Measurements from ENCODE around the gene BRIP1. TPM values are rescaled to one million over a fixed set of nuclear protein-coding genes. Genes with fewer than 3 reads are reported as not detected.
"Not testable (repeated sequence)": the region's sequence is repeated elsewhere in the genome, so short reads cannot be mapped to it uniquely, and the experiment has no call there.

Gene BRIP1
- total and polyA plus RNA-seq, 2 donors (not counting 3 experiments of a cell fraction or from before 2014, with no cell fraction given): 1.8 to 12.1 TPM

DNA sequence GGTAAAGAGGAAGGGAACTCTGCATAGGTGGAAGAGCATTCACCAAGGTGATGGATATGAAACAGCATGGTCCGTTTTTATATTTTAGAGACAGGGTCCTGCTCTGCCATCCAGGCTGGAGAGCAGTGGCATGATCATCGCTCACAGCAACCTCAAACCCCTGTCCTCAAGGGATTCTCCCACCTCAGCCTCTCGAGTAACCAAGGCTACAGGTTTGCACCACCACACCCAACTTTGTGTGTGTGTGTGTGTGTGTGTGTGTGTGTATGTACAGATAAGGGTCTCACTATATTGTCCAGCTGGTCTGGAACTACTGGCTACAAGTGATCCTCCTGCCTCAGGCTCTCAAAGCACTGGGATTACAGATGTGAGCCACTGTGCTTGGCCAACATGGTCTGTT, 194.8 kb downstream of the BRIP1 start:
- intact Hi-C loops (cut with micrococcal nuclease) (no loop called here), dilution Hi-C loops (cut with MboI; ENCODE audit: extremely low pct_ligation_motif_present, low sequenced_read_pairs) (no loop called here)
- Histone ChIP-seq H3K36me3 (ENCODE audit: control insufficient read depth in 2 of 2, extremely low read depth in 1 of 2, insufficient read depth in 2 of 2, low read length in 2 of 2) (no peaks in the 10 kb centered on the region), H3K27ac (ENCODE audit: insufficient read depth, low read depth, low read length) (no peak overlapping the region), H3K79me2 (ENCODE audit: control insufficient read depth, insufficient read depth, low read length) (no peaks in the 10 kb centered on the region), H3K9me1 (replicated peaks; ENCODE audit: control insufficient read depth, extremely low read depth, insufficient read depth, low read length) (no peaks in the 10 kb centered on the region), H3K4me2 (ENCODE audit: insufficient read depth, low read length) (no peak overlapping the region), H3K27me3 (ENCODE audit: control insufficient read depth in 2 of 2, insufficient read depth in 2 of 2, low read length in 2 of 2) (no peaks in the 10 kb centered on the region), H2AFZ (ENCODE audit: low read depth, low read length) (no peak overlapping the region), H3K9ac (replicated peaks; ENCODE audit: extremely low read depth, insufficient read depth, low read length) (no peak overlapping the region), H3K9me3 (replicated peaks; ENCODE audit: control insufficient read depth, insufficient read depth, low read length) (no peaks in the 10 kb centered on the region), H3K4me3 (replicated peaks in 1 of 3; ENCODE audit: insufficient read depth in 1 of 3, low read depth in 1 of 3, low read length in 3 of 3) (no peak overlapping the region), H3K4me1 (ENCODE audit: control insufficient read depth, extremely low read depth, insufficient read depth, low read length) (no peaks in the 10 kb centered on the region), H4K20me1 (replicated peaks; ENCODE audit: control insufficient read depth, extremely low read depth, insufficient read depth, low read length) (no peaks in the 10 kb centered on the region)
- BruUV-seq (replicated peaks): no TSS peak
- DNase-seq (ENCODE audit: low read depth, low spot score) (no peak), FAIRE-seq (no peak)
- TF ChIP-seq, protein P1, sequence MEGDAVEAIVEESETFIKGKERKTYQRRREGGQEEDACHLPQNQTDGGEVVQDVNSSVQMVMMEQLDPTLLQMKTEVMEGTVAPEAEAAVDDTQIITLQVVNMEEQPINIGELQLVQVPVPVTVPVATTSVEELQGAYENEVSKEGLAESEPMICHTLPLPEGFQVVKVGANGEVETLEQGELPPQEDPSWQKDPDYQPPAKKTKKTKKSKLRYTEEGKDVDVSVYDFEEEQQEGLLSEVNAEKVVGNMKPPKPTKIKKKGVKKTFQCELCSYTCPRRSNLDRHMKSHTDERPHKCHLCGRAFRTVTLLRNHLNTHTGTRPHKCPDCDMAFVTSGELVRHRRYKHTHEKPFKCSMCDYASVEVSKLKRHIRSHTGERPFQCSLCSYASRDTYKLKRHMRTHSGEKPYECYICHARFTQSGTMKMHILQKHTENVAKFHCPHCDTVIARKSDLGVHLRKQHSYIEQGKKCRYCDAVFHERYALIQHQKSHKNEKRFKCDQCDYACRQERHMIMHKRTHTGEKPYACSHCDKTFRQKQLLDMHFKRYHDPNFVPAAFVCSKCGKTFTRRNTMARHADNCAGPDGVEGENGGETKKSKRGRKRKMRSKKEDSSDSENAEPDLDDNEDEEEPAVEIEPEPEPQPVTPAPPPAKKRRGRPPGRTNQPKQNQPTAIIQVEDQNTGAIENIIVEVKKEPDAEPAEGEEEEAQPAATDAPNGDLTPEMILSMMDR (IDR thresholded peaks at IDR 0.05; ENCODE audit: extremely low read depth in 1 of 2, insufficient read depth in 1 of 2, low read depth in 1 of 2, low read length in 2 of 2): no peak
- ChIA-PET CTCF (interaction anchor here (1.0 kb wide), 1 partner anchor 168 kb away, joined by 3 read pairs; no protein-coding TSS in a partner anchor), POLR2A (no interaction called here)

DNA sequence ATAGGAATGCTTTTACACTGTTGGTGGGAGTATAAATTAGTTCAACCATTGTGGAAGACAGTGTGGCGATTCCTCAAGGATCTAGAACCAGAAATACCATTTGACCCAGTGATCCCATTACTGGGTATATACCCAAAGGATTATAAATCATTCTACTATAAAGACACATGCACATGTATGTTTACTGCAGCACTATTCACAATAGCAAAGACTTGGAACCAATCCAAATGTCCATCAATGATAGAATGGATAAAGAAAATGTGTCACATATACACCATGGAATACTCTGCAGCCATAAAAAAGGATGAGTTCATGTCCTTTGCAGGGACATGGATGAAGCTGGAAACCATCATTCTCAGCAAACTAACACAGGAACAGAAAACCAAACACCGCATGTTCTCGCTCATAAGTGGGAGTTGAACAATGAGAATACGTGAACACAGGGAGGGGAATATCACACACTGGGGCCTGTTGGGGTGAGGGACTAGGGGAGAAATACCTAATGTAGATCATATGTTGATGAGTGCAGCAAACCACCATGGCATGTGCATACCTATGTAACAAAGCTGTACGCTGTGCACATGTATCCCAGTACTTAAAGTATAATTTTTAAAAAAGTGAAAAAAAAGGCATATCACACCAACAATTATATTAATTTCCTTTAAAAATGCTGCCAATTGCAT, 196.8 kb downstream of the BRIP1 start:
- dilution Hi-C loops (cut with MboI; ENCODE audit: extremely low pct_ligation_motif_present, low sequenced_read_pairs); H3K27me3 ChIP-seq (ENCODE audit: control insufficient read depth in 2 of 2, insufficient read depth in 2 of 2, low read length in 2 of 2); H3K4me1 ChIP-seq (ENCODE audit: control insufficient read depth, extremely low read depth, insufficient read depth, low read length); H2AFZ ChIP-seq (ENCODE audit: low read depth, low read length); H3K36me3 ChIP-seq (ENCODE audit: control insufficient read depth in 2 of 2, extremely low read depth in 1 of 2, insufficient read depth in 2 of 2, low read length in 2 of 2); BruUV-seq (replicated peaks); H3K9me1 ChIP-seq (replicated peaks; ENCODE audit: control insufficient read depth, extremely low read depth, insufficient read depth, low read length); H3K79me2 ChIP-seq (ENCODE audit: control insufficient read depth, insufficient read depth, low read length); H3K4me2 ChIP-seq (ENCODE audit: insufficient read depth, low read length); FAIRE-seq; POLR2A ChIA-PET; H4K20me1 ChIP-seq (replicated peaks; ENCODE audit: control insufficient read depth, extremely low read depth, insufficient read depth, low read length); H3K9ac ChIP-seq (replicated peaks; ENCODE audit: extremely low read depth, insufficient read depth, low read length); DNase-seq (ENCODE audit: low read depth, low spot score); CTCF ChIA-PET; H3K9me3 ChIP-seq (replicated peaks; ENCODE audit: control insufficient read depth, insufficient read depth, low read length); H3K4me3 ChIP-seq (replicated peaks in 1 of 3; ENCODE audit: insufficient read depth in 1 of 3, low read depth in 1 of 3, low read length in 3 of 3); intact Hi-C loops (cut with micrococcal nuclease); H3K27ac ChIP-seq (ENCODE audit: insufficient read depth, low read depth, low read length): not testable (repeated sequence)
